Inflammatory macrophage treated with lipopolysaccharide for 1 hour (primary cell): ENCODE measurements around the gene SFXN3.

Experiments used
- DNase-seq, 2 donors: peaks; one replicate each; pipeline ENCODE4 v3.0.0-alpha.2; 2020 to 2022

Gene SFXN3

DNA sequence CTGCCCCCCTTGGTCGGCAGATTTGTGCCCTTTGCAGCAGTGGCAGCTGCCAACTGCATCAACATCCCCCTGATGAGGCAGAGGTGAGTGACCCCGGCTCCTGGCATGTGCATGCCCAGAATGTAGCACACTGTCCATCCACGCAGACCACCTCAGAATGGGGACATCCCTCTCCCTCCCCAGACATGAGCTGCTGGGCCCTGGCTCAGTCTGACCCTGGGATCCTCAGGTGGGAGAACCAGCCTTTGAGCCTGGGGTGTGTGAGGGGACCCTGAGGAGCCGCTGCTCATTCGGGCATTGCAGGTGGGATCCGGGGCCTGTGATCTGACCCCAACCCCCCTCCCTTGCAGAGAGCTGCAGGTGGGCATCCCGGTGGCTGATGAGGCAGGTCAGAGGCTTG, 5.7 kb downstream of the SFXN3 start:
- no peak for DNase-seq

DNA sequence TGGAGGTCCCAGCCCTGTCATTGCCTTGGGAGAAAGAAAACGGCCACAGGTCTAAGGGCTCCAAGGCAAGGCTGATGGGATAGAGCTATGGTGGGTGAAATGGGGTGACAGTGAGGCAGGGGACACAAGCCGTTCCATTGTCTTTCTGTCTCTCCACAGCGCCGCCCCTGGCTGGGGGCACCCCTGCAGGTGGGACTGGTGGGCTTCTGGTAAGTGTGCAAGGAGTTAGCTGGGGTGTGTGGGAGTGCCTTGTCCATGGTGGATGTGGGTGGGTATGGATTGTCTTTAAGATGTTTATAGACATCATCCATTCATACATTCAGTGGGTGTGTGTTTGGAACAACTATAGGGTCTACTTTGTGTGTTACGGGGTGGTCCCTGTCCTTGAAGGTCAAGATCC, 7.5 kb downstream of the SFXN3 start:
- DNase-seq = no peak

DNA sequence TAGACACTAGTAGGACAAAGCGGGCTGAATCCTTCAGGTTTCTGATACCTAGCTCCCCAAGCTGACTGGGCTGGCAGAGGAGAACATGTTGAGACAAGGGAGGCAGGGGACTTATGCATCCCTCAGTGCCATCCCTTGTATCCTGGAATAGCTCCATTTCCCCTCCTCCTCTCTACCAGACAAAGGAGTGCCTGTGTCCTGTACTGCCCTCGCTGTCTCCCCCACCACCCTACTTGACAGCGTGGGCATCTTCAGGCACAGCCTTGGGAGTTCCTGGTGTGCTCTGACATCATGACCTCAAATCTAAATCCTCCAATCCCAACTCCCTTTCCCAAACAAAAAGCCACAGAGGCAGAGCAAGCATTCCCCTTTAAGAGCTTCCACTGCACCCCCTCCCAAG, 9.0 kb downstream of the SFXN3 start:
- no peak for DNase-seq

DNA sequence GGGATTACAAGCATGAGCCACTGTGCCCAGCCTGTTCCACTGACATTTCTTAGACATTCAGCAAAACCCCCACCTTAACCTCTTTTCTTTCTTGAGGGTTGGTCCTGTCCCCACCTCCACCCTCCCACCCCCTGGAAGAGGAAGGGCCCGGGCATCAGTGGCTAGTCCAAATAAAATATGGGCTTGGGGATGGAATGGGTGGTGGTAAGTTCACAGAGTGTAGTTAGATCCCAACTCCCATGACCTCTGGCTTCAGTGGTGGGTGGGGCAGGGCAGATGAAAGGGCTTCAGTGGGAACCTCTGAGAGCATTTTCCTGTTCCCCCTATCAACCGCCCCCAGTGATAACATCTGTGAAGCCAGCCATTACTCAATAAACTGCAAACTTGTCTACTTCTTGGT, 9.8 kb downstream of the SFXN3 start:
- no peak for DNase-seq

DNA sequence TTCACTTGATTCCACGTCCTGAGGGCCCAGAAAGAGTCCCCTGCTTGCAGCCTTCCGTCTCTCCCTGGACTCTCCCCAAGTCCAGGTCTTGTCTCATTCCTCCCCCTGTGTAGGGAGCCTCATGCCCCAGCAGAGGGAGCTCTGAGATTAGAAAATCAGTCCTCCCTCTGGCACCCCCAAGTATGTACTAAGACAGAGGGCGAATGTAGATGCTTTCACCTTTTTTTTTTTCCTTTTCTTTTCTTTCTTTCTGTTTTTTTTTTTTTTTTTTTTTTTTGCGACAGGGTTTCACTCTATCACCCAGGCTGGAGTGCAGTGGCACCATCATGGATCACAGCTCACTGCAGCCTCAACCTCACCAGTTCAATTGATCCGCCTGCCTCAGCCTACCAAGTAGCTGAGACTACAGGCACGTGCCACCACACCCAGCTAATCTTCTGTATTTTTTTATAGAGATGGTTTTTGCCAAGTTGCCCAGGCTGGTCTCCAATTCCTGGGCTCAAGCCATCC, 10.3 kb downstream of the SFXN3 start:
- DNase-seq = peak; percentile 55 to 86

DNA sequence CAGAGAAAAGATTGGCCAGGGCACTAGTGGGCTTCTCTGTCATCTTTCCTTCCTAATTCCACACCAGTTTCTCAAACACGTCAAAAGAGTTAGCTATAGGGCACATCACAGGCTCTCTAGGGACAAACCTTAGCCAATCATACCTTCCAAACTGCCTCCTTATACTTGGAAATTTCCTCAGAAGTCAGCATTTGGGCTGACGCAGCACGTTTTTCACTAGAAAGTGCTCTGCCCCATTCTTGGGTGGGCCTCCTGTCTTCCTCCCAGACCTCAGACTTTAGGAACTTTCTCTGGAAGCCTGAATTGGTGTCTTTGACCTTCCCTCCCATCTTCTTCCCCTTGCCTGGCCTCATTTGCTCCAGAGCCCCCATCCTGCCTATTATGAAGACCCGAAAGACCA, 11.1 kb downstream of the SFXN3 start:
- no peak for DNase-seq

DNA sequence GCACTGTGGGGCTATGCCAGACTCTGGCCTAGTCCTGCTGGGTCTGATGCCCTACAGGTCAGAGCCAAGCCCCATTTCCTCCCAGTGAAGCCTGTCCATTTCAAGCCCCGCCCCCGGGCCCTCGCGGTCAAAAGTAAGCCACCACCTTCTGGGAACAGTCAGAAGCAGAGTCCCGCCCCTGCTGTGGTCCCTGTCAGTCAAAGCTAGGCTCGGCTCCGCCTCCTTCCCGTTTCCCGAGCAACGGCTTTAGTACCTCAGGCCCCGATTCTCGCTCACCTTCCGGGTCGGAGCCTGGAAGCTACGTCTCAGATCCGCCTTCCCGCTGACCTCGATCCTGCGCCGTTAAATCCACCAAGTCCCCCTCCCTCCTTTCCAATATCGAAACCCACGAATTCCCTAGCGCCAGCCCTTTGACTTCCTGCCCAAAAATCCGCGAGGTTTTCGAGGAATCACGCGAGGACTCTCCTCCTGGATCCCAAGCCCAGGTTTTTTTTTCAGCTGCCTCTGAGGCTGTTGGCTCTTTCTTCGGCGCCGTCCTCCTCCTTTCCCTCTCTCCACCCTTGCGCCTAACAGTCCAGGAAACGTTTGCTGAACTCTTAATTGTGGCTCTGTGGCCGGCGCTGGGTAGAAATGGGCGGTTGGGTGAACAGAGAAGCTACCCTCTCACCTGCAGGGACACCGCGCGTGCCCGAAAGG, 11.8 kb downstream of the SFXN3 start:
- DNase-seq = peak; percentile 93 to 96

DNA sequence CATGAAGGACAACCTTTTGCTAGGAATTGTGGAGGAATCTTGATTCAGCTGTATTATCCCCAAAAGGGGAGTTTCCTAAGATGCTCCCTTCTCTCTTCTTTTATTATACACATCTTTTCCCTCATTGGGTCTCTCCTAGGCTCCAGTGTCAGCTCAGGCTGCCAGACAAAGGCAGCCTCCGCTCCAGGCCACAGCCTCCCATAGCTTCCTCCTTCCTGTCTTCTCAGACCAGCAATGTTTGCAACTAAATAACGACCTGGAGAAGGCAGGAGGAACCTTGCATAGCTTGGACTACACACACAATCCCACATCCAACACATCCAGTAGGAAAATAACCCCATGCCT, 12.3 kb downstream of the SFXN3 start:
- DNase-seq = no peak

DNA sequence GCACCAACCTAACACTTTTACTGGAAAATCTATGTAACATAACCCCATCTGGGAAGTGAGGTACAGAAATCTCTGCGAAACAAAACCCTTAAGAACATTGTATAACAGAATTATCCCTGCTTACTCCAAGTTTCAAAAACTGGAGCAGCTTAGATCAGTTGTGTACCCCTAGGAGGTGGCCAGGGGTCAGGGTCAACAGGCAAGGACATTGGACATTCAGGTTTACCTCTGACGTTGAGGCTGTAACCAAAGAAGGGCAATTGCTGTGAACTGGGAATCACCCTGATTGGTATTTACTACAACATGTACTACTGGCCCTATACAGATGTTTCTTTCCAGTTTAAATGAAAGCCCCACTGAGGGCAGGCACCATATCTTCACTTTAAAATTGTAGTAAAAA, 13.1 kb downstream of the SFXN3 start:
- DNase-seq = no peak

DNA sequence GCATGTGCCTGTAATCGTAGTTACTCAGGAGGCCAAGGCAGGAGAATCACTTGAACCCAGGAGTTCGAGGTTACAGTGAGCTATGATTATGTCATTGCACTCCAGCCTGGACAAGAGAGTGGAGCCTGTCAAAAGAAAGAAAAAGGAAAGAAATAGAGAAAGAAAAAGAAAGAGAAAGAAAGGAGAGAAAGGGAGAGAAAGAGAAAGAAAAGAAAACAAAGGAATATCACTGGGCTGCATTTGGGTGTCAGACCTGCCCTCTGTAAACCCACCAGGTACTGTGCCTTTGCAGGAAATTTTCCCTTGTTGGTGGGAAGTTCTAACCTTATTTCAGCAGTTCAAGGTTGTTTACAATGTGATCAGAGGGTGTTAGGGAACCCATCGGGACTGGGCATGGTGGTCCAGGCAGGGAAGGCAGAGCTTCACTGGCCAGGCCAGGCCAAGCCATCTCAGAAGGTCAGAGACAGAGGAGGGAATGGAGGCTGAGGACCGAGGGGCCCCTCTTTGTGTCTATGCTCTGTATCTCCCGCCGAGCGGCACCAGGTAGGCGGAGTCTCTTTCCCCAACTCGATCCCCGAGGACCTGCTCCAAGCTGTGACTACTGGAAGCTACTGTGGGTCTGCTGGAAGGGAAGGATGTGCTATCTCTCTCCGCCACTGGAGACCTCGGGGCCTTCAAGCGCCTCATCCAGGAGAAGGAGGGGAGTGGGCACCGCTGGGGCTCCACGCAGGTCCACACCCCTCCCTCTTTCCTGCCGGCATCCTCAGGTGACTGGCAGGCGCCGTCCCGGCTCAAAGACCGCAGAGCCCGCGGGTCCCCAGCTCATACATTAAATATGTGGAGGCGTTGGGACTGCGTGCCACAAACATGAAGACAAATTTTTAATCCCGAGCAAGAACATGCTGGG, 15.6 kb downstream of the SFXN3 start:
- no peak for DNase-seq

DNA sequence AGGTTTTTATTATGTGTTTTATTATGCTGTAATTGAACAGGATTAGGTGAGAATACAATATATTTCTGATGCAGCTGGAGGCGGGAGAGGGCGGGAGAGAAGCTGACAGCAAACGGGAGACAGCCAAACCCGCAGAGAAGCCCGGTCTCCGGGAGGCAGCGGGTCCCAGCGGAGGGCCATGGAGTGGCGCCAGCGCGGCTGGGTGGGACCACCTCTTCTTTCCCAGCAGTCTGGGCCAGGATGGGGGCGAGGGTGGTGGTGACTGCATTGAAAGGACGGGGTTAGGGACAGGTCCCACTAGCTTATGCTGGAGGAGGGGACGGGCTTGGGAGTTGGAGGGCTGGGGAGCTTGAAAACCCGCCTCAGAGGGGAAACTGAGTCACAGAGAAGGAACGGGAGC, 16.2 kb downstream of the SFXN3 start:
- no peak for DNase-seq

DNA sequence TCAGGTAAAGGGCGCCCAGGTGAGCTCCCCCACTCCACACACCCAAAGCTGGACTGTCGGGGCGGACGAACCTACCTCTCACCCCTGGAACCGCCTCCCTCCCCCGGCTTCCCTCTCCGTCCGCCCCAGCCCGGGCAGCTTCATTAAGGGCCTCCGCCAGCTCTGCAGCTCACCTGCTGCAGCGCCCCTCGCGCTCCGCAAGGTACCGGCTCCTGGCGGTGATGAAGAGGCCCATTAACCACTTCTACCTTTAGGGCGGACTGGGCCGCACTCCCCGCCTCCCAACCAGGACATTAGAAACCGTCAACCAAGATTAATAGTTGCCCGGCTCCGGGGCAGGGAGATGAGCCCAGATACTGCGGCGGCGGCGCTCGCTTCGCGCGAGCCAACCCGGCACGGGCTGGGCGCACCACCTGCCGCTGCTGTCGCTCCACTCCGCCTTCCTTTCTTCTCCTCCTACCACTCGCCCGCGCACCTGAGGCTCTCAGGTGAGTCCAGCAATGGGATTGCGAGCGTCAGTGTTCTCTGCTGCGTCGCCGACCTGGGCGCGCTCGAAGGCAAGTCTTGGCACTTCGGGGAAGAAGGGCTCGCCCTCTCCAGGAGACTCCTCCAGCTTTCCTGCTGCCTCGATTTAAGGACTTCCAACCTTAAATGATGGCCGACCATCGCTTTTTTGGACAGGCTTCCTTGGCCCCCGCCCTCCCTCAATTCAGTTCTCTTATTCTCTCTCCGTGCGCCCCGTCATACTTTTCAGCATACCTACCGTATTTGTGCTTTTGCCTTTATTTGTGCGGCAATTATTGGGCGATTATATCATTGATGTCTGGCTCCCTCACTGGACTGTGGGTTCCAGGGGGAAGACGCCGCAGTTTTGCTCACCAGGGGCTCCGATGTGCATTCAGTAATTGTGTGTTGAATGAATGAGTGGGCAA, 17.2 kb downstream of the SFXN3 start:
- no peak for DNase-seq

DNA sequence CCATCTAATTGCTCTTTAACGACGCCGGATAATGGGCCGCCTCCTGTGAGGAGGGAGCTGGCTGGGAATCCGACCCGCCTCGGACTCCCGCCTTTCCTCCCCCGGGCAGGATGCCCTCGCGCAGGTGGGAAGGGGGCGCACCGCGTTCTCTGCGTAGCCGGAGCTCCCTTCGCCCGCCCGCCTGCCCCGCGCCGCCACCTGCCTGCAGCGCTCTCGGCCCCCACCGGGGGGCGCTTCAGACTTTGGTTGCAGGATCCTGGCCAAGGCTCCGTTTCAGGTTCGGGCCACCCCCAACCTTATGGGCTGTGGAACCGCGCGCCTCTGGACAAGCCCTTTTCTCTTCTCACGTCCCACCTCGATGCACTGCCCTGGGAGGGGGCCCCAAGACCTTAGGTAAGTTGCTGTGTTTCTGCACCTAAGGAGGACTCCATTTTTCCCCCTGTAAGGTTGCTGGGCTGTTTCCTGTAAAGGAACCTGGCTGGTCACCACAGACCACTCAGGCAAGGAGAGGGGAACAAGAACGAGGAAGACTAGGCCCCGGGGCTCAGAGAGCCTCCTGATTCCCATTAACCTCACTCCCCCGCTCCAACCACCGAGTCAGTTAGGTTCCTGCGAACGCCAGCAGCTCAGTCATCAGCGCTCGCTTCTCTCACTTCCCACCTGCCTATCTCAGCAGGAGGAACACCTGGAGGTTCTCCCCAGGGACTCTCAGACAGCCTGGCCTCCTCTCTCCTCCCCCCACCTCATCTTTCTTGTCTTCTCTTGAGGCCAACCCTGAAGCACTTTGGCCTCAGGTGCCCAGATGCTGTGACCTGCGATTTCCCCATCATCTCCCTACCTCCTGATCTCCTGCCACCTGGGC, 19.4 kb downstream of the SFXN3 start:
- DNase-seq = peak in 1 of 2 donors; percentile 81

DNA sequence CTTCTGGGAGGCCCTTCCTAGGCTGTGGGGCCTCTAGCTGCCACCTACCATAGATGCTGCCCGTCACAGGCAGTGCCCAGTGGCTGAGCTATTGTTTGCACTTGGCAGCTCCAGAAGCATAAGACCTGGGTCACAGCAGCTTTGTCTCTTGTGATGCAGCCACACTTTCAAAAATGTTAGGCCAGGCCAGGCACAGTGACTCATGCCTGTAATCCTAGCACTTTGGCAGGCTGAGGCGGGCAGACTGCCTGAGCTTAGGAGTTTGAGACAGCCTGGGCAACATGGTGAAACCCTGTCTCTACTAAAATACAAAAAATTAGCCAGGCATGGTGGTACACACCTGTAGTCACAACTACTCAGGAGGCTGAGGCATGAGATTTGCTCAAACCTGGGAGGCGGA, 21.3 kb downstream of the SFXN3 start:
- no peak for DNase-seq

DNA sequence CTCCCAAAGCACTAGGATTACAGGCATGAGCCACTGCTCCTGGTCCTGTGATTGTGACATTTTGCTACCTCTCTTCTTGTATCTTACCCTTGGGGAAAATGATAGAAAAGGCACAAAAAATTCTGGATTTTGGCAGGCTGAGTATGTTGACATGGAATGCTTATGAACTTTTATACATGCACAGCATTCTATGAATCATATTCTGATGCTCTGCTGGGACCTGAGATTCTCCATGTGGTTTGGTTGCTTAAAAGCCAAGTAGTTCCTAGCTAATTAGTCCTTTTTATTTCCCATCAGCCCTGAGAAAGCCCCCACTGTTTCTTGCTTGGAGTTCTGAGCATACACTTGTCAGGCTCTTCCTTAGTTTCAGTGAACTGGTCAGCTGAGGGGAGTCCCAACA, 22.5 kb downstream of the SFXN3 start:
- no peak for DNase-seq

DNA sequence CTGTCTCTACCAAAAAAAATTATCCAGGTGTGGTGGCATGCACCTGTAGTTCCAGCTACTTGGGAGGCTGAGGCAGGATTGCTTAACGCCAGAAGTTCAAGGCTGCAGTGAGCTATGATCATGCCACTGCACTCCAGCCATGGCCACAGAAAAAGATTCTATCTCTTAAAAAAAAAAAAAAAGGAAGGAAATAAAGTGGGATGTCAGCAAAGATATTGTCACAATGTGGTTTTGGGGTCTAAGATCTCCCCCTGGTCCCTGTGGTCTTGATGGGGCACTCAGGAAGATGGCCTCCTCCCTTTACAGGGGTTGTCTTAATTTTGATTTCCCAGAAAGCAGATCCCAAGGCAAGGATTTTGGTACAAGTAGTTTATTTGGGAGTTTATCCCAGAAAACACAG, 23.3 kb downstream of the SFXN3 start:
- no peak for DNase-seq

DNA sequence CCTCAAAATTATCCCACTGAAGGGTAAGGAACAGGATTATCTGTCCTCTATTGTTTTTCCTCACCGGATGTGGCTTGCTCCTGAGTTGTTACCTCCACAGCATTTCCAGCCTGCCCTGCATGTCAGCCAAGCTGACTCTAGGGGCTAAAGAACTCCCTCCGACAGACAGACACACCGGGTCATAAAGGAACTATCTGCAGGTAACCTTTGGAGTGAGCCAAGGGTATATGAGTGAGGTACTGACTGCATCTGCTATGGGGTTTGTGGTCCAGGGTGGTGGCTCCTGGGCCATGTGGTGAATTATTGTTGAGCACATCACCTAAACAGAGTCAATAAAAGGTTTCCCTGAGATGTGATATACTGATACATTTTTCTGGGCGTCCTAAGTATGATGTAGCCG, 23.8 kb downstream of the SFXN3 start:
- DNase-seq = no peak

DNA sequence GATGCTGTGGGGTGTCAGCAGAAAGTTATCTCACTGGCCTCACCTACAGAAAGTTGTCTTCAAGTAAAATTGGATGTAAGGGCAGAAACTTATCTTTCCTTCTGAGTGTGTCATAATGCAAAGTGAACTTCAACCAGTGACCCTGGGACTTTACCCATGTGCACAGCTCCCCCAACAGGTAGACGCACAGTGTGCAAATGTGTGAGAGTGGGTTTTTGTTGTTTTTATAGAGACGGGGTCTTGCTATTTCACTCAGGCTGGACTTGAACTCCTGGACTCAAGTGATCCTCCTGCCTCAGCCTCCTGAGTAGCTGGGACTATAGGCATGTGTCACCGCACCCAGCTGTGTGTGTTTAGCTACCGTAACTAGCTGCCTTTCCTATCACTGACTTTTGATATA, 24.4 kb downstream of the SFXN3 start:
- DNase-seq = no peak

DNA sequence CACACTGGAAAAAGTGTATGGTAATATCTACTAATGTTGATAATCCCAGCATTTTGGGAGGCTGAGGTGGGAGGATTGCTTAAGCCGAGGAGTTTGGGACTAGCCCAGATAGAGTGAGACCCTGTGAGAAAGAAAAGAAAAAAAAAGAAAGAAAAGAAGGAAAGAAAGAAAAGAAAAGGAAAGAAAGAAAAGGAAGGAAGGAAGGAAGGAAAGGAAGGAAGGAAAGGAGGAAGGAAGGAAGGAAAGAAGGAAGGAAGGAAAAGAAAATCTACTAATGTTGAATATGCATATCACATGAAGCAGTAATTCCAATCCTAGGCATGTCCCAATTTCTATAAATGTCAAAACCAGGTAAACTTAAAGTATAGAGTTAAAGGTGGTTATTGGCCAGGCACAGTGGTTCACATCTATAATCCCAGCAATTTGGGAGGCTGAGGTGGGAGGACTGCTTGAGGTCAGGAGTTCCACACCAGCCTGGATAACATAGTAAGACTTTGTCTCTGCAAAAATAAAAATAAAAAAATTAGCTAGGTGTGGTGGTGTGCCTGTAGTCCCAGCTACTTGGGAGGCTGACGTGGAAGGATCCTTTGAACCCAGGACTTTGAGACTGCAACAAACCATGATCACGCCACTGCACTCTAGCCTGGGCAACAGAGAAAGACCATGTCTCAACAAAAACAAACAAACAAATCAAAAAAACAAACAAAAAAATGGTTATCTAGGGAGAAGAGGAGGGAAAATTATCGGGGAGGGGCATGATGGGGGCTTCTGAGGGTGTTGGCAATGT, 25.5 kb downstream of the SFXN3 start:
- DNase-seq = no peak

DNA sequence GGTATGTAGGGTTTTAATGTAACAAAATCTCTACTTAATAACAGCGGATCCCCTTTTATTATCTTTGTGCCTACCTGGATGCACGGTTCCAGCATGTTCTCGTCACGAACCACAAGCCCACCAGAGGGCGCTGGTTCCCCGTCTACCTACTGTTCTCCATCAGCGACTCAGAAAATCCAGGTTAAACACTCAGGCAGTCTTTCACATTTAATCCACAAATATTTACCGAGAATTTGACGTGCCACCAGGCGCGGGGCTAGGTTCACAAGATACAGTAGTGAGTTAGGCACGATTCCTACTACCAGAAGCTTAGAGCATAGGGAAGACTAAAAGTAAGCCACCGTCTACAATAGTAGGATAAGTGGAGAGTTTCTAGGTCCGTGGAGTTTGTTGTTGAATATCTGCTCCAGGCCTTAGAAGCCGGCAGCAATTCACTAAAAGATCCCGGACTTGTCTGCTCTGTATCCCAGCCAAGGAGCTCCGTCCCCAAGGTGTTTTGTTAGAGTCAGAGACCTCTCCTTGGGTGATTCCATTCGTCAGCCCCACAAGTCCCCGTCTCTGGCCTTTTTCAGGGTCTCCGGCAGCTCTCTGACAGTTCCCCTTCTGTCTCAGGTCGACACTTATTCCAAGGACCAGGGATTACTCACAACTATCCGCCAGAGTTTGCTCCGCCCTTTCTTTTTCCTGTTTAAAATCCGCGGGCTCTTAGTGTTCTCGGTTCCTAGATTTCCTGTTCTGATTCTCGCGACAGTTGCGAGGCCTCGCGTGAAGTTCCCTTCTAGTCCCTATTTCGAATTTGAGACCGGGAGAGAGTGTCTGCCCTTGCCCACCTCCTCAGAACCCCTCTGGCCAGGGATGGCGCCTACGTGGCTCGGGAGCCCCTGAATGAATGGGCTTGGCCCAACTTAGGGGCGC, 29.3 kb downstream of the SFXN3 start:
- peak; percentile 93 to 99 for DNase-seq
